ENCODE results near the gene CBFA2T2.

The CBFA2T2 gene

GRCh38 chr20:33689973-33690372 is 200.1 kb downstream of the CBFA2T2 start:
- Histone ChIP-seq H3K9me3 (no peaks in the 10 kb centered on the region), H3K36me3 (no peaks in the 10 kb centered on the region), H3K4me1 (peaks cover 0 to 31% (median 22%) of the 10 kb centered on the region in 4 donors), H3K27ac (no peak overlapping the region), H3K27me3 (no peaks in the 10 kb centered on the region), H3K4me3 (no peak overlapping the region)
- TF ChIP-seq CTCF (IDR thresholded peaks at IDR 0.05) = no peak
- no peak for DNase-seq
- intact Hi-C loops (cut with DNase I; ENCODE audit: low total_unique reads) = loop anchor here (10.0 kb wide), 1 partner anchor 45 kb away; the partner anchor contains the start of gene ZNF341

DNA sequence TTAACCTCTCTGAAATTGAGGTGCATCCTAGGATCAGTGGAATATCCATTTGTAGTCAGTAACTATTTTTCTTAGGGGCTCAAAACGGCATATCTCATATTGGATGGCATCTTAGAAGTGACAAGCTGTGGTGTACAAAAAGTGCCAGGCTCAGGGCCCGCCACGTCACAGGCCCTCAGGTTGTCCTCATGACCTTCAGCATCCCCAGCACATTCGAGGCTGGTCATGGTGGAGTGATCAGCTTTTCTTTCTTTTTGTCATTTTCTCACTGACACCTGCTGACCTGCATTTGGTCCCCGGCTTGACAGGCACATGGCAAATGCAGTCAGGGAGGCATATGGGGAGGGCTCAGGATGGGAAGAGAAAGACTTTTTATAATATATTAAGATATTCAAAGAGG is 203.4 kb downstream of the CBFA2T2 start:
- intact Hi-C loops (cut with DNase I; ENCODE audit: low total_unique reads) = no loop called here
- Histone ChIP-seq H3K9me3 (no peaks in the 10 kb centered on the region), H3K4me3 (no peak overlapping the region), H3K27me3 (no peaks in the 10 kb centered on the region), H3K4me1 (peaks cover 0 to 26% (median 17%) of the 10 kb centered on the region in 4 donors), H3K27ac (peak overlapping the region; percentile 72 to 74), H3K36me3 (no peaks in the 10 kb centered on the region)
- DNase-seq = no peak
- TF ChIP-seq CTCF (IDR thresholded peaks at IDR 0.05) = no peak

DNA sequence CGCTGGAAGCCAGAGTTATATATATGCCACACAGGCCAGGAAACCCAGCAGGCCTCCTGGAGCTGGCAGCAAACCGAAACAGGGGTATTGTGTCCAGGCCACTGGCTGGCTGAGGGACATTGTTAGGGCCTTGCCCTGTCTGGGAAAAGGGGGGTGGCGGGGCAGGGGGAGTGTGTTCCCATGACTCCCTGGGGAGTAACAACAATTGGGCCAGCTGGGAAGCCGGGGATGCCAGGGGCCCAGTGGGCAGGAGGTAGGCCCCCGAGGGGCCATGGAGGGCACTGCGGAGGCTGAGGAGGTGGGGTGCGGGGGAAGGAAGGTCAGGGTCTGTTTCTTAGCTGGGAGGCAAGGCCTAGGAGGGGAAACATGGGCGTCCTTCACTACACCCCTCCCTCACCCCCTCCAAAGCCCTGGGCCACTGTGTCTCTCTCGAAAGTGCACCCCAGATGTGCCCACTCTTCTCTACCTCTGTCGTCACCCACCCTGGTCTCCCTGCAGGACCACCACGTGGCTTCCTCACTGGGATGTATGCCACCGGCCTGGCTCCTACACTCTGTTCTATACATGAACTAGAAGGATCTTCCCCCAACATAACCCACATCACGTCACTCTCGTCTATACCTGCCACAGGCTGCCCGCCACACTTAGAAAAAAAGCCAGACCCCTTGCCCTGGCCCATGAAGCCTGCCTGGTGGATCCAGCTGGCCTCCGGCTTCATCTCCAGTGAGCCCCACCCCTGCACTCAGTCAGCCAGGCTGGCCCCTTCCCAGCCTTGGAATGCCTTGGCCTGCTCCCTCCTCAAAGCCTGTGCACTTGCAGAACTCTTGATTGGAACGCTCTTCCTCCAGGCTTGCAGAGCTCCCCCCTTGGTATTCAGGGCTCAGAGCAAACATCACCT is 204.1 kb downstream of the CBFA2T2 start:
- H3K27me3 ChIP-seq = no peaks in the 10 kb centered on the region
- H3K27ac ChIP-seq = peak overlapping the region; percentile 72 to 74
- peaks cover 0 to 26% (median 17%) of the 10 kb centered on the region in 4 donors for H3K4me1 ChIP-seq
- no peak for TF ChIP-seq CTCF (IDR thresholded peaks at IDR 0.05)
- peak in 1 of 2 donors; percentile 78 for DNase-seq
- intact Hi-C loops (cut with DNase I; ENCODE audit: low total_unique reads) = no loop called here
- no peaks in the 10 kb centered on the region for H3K9me3 ChIP-seq
- H3K36me3 ChIP-seq = no peaks in the 10 kb centered on the region
- H3K4me3 ChIP-seq = no peak overlapping the region

DNA sequence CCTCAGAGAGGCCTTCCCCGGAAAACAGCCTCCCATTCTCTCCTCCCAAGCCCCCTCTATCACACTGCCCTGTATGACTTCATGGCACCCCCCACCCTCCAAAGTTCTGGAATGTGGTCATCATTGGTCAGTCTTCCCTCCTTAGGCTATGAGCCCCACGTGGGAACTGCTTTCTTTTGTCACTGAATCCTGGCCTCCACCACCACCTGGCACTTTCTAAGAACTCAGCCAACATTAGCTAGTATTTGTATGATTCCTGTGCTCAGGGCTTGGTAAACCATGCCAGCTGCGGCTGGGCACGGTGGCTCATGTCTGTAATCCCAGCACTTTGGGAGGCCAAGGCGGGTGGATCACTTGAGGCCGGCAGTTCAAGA is 204.7 kb downstream of the CBFA2T2 start:
- Histone ChIP-seq H3K9me3 (no peaks in the 10 kb centered on the region), H3K27me3 (no peaks in the 10 kb centered on the region), H3K4me3 (no peak overlapping the region), H3K27ac (peak overlapping the region; percentile 72 to 74), H3K4me1 (peaks cover 0 to 26% (median 17%) of the 10 kb centered on the region in 4 donors), H3K36me3 (no peaks in the 10 kb centered on the region)
- TF ChIP-seq CTCF (IDR thresholded peaks at IDR 0.05) = no peak
- no peak for DNase-seq
- intact Hi-C loops (cut with DNase I; ENCODE audit: low total_unique reads) = no loop called here

- H3K4me3 ChIP-seq = no peak overlapping the region
- H3K27me3 ChIP-seq = no peaks in the 10 kb centered on the region
- no peak for DNase-seq
- no peaks in the 10 kb centered on the region for H3K9me3 ChIP-seq
- H3K4me1 ChIP-seq = peaks cover 0 to 26% (median 17%) of the 10 kb centered on the region in 4 donors
- H3K36me3 ChIP-seq = no peaks in the 10 kb centered on the region
- intact Hi-C loops (cut with DNase I; ENCODE audit: low total_unique reads) = no loop called here
- no peak overlapping the region for H3K27ac ChIP-seq
- TF ChIP-seq CTCF (IDR thresholded peaks at IDR 0.05) = no peak
Observed at GRCh38 chr20:33696448-33696847, 206.6 kb downstream of the CBFA2T2 start.

All from tibial artery (tissue), 4 donors.